Mammary epithelial cell (primary cell): ENCODE results near the gene TDRD9.

ENCODE experiments used
- CTCF ChIP-seq, 2 donors: IDR thresholded peaks in 1 of 2; conservative IDR thresholded peaks in 1 of 2; 2 replicates each; pipeline ENCODE4 v1.5.1; 2011 to 2012; ENCODE audit warnings: inconsistent platforms in 2 of 2, low read length in 2 of 2, mild to moderate bottlenecking in 2 of 2, control low read depth in 1 of 2, low read depth in 1 of 2; ENCODE audit not compliant: insufficient read depth in 1 of 2; ENCODE audit errors: extremely low read depth in 1 of 2
- EZH2 ChIP-seq: IDR thresholded peaks from 2 replicates; pipeline ENCODE4 v1.6.1; 2012; ENCODE audit warnings: low read length, inconsistent platforms, borderline replicate concordance

GRCh38 chr14:104062281-104062680 lies 134.0 kb downstream of the TDRD9 start:
- no peak for TF ChIP-seq CTCF (conservative IDR thresholded peaks at IDR 0.05 in 1 of 2, IDR thresholded peaks at IDR 0.05 in 1 of 2; ENCODE audit: extremely low read depth in 1 of 2, insufficient read depth in 1 of 2, low read depth in 1 of 2, low read length in 2 of 2)
- no peak for TF ChIP-seq EZH2
